MCF 10A (cell line): ENCODE results near the gene SERPINB1. TPM values are rescaled to one million over a fixed set of nuclear protein-coding genes. Genes with fewer than 3 reads are reported as not detected.
"Not testable (repeated sequence)": the region's sequence is repeated elsewhere in the genome, so short reads cannot be mapped to it uniquely, and the experiment has no call there.

ENCODE experiments used
- BruUV-seq: library from RNA; stranded (reverse); fragments of 400-500 nt; replicated peaks from 2 replicates; lab custom pipeline; 2021; lab: Mats Ljungman, UMichigan
- CTCF ChIA-PET: fragments of 300-600 bp; sonication (Branson Sonifier 250); formaldehyde crosslinking; extraction: SDS; loops from one replicate; lab custom pipeline; 2021; ENCODE audit warnings: antibody characterized with exemption, inconsistent platforms; lab: Yijun Ruan, JAX
- POLR2A ChIA-PET: fragments of 300-600, 350-650 bp; sonication (Branson Sonifier 250); formaldehyde crosslinking; extraction: SDS; loops from one replicate; lab custom pipeline; 2020; ENCODE audit warnings: antibody characterized with exemption, inconsistent platforms; lab: Yijun Ruan, JAX
- DNase-seq: peaks from one replicate; pipeline ENCODE4 v3.0.0-alpha.2; 2018; ENCODE audit not compliant: unreplicated experiment
- H3K27ac Mint-ChIP-seq: one replicate; pipeline ENCODE4 v1.8.0; 2022; ENCODE audit warnings: mild to moderate bottlenecking, low read depth, mixed read lengths; ENCODE audit not compliant: unreplicated experiment
- H3K27me3 Mint-ChIP-seq: one replicate; pipeline ENCODE4 v1.8.0; 2022; ENCODE audit warnings: mixed read lengths; ENCODE audit not compliant: insufficient read depth, unreplicated experiment
- H3K36me3 Mint-ChIP-seq: one replicate; pipeline ENCODE4 v1.8.0; 2022; ENCODE audit warnings: mild to moderate bottlenecking, moderate library complexity, mixed read lengths; ENCODE audit not compliant: insufficient read depth, unreplicated experiment
- H3K4me1 Mint-ChIP-seq: one replicate; pipeline ENCODE4 v1.8.0; 2022; ENCODE audit warnings: mixed read lengths; ENCODE audit not compliant: insufficient read depth, unreplicated experiment
- H3K4me3 Mint-ChIP-seq: one replicate; pipeline ENCODE4 v1.8.0; 2022; ENCODE audit warnings: mild to moderate bottlenecking, moderate library complexity, mixed read lengths; ENCODE audit not compliant: unreplicated experiment
- H3K9me3 Mint-ChIP-seq: one replicate; pipeline ENCODE4 v1.8.0; 2022; ENCODE audit warnings: mixed read lengths; ENCODE audit not compliant: unreplicated experiment
- intact Hi-C: fragments of 100-400 bp; cut with micrococcal nuclease; formaldehyde crosslinking; loops from 2 replicates; pipeline ENCODE4 v1.14.1; 2022
- total RNA-seq: library from RNA; stranded (reverse); gene quantifications from 2 replicates; pipeline ENCODE4 v1.2.3, GENCODE V29; 2022
- TF ChIP-seq, protein P1 (sequence below): fragments of 200-600 bp; IDR thresholded peaks from one replicate; pipeline ENCODE4 v1.8.0; 2022; ENCODE audit warnings: antibody characterized with exemption, mild to moderate bottlenecking; ENCODE audit not compliant: unreplicated experiment

SERPINB1 gene
- total RNA-seq, 1 experiment from 2014 or later = 20.8 TPM

DNA sequence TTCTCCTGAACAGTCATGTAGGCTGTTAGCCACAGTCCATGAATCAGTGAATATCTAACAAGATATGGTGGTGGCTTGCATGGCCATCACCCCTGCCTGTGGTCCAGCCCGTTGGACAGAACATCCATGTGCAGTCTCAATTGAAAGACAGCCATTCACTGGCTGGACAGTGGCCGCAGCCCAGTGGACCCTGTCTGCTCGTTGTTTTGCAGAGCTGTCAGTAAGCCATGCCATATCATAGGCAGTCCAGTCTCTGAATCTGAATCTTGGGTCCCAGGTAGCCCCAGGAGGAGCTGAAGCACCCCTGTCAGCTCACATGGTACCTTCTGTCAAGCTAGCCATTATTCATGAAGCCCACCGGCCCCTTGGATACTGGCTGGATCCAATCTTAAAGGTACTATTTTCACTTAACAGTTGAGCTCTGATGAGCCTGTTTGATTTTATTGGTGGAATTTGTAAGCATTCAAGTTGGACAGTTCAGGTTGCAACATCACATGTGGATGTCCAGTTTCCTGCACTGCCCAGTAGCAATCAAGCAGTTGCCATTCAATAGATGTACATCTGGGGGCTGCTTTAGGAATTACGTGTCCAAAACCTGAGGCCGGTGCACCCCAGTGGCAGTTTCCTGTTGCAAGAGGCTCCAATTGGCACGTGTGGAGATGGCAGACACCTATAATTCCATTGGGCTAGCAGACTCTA is 37.8 kb downstream of the SERPINB1 start:
- intact Hi-C loops = no loop called here
- no peak overlapping the region for H3K27ac Mint-ChIP-seq
- TF ChIP-seq, protein P1, sequence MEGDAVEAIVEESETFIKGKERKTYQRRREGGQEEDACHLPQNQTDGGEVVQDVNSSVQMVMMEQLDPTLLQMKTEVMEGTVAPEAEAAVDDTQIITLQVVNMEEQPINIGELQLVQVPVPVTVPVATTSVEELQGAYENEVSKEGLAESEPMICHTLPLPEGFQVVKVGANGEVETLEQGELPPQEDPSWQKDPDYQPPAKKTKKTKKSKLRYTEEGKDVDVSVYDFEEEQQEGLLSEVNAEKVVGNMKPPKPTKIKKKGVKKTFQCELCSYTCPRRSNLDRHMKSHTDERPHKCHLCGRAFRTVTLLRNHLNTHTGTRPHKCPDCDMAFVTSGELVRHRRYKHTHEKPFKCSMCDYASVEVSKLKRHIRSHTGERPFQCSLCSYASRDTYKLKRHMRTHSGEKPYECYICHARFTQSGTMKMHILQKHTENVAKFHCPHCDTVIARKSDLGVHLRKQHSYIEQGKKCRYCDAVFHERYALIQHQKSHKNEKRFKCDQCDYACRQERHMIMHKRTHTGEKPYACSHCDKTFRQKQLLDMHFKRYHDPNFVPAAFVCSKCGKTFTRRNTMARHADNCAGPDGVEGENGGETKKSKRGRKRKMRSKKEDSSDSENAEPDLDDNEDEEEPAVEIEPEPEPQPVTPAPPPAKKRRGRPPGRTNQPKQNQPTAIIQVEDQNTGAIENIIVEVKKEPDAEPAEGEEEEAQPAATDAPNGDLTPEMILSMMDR = no peak
- no peaks in the 10 kb centered on the region for H3K36me3 Mint-ChIP-seq
- H3K4me3 Mint-ChIP-seq = no peak overlapping the region
- BruUV-seq = no TSS peak
- DNase-seq = no peak
- H3K9me3 Mint-ChIP-seq = no peaks in the 10 kb centered on the region
- ChIA-PET CTCF (interaction anchor here (0.9 to 1.9 kb wide), 3 partner anchors 12 to 54 kb away, joined by 3 to 10 read pairs (median 3); no protein-coding TSS in a partner anchor), POLR2A (interaction anchor here (1.0 kb wide), 1 partner anchor 14 kb away, joined by 3 read pairs; no protein-coding TSS in a partner anchor)
- H3K4me1 Mint-ChIP-seq = peaks cover 7% of the 10 kb centered on the region
- no peaks in the 10 kb centered on the region for H3K27me3 Mint-ChIP-seq

DNA sequence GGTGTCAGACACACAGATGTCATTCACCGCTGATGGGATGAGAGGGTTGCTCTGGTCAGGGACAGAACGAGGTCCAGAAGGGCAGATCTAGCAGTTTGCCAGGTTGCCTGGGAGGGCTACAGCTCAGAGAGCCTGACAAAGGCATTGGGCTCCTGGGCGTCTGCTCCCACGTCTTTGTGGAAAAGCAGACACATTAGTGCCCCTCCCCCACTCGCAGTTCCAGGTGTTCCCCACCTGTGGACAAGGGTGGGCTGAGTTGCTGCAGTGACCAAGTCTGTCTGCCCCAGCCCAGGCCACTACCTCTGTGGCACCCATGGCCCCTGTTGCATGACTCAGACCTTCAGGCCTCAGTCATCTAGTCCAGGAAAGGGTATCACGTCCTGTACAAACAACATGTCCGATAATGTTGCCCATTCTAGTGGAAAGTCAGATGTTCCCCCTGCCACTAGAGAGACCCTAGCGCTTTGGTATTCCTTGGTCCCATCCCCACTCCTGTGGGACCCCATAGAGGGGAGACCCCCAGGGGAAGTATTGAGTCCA is 39.1 kb downstream of the SERPINB1 start:
- DNase-seq = no peak
- intact Hi-C loops = no loop called here
- no peaks in the 10 kb centered on the region for H3K36me3 Mint-ChIP-seq
- H3K4me3 Mint-ChIP-seq = no peak overlapping the region
- no TSS peak for BruUV-seq
- POLR2A ChIA-PET = no interaction called here
- TF ChIP-seq, protein P1 = no peak
- H3K27ac Mint-ChIP-seq = no peak overlapping the region
- H3K9me3 Mint-ChIP-seq = no peaks in the 10 kb centered on the region
- peaks cover 5% of the 10 kb centered on the region for H3K4me1 Mint-ChIP-seq
- CTCF ChIA-PET = no interaction called here
- no peaks in the 10 kb centered on the region for H3K27me3 Mint-ChIP-seq

DNA sequence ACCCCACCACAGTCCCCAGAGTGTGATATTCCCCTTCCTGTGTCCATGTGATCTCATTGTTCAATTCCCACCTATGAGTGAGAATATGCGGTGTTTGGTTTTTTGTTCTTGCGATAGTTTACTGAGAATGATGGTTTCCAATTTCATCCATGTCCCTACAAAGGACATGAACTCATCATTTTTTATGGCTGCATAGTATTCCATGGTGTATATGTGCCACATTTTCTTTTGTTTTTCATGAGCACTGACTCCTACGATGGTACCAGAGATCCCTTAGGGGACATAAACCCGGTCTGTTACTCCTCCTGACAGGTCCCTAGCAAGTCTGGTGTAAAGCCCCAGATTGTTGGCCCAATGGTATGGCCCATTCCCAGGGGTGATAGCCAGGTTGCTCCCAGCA is 40.0 kb downstream of the SERPINB1 start:
- H3K27me3 Mint-ChIP-seq, CTCF ChIA-PET, BruUV-seq, intact Hi-C loops, H3K4me3 Mint-ChIP-seq, POLR2A ChIA-PET, H3K9me3 Mint-ChIP-seq, DNase-seq, H3K36me3 Mint-ChIP-seq, H3K27ac Mint-ChIP-seq, H3K4me1 Mint-ChIP-seq: not testable (repeated sequence)

DNA sequence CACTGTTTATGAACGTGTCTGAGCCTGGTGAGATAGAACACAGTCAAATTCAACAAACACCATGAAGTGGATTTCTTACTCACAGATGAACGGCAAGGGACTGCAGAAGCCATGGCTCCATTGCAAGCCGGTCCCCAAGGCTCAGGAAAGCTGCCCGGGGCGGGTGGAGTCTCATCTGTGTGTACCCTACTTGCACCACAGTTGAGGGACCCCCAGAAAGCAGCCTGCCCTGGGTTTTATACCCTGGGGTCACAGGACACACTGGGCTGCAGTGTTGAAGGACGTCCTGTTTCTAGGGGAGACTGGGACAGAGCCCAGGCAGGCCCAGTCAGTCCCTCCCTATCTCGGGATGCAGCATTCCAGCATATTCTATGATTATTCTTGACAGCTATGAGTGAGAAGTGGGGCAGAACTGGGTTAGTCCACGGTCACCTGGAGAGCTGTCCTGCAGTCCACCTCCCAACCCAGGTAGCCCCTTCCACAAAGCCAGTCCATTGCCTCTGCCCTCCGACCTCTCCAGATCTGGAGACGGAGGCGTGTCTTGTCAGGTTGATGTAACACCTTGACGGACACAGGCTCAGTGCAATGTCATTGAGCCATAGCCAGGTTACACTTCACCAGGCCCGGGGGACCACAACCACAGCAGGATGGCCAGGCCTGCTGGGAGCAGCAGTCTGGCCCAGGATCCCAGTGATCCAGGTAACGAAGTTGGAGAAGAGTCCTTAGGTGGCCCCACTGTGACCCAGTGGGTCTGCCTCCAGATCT is 40.9 kb downstream of the SERPINB1 start:
- no TSS peak for BruUV-seq
- ChIA-PET POLR2A (no interaction called here), CTCF (interaction anchor here (1.0 kb wide), 1 partner anchor 9 kb away, joined by 4 read pairs; no protein-coding TSS in a partner anchor)
- Mint-ChIP-seq H3K9me3 (no peaks in the 10 kb centered on the region), H3K4me3 (no peak overlapping the region), H3K36me3 (no peaks in the 10 kb centered on the region), H3K4me1 (no peaks in the 10 kb centered on the region), H3K27me3 (no peaks in the 10 kb centered on the region), H3K27ac (no peak overlapping the region)
- intact Hi-C loops = no loop called here
- TF ChIP-seq, protein P1 = no peak
- DNase-seq = no peak
